ENCODE data around the gene EMILIN2. TPM values are rescaled to one million over a fixed set of nuclear protein-coding genes. Genes with fewer than 3 reads are reported as not detected.
A peak's percentile ranks its signal among the peaks of the same experiment; 100 is the strongest.

The EMILIN2 gene
- total and polyA plus RNA-seq, 2 of the 13 experiments (the other 11 are each of a cell fraction or from before 2014, with no cell fraction given) = 7.6 to 8.2 TPM

- TF ChIP-seq ZNF512 (CRISPR knock-in tag; IDR thresholded peaks at IDR 0.05) (no peak), SP5 (CRISPR knock-in tag; IDR thresholded peaks at IDR 0.05; ENCODE audit: borderline replicate concordance, low read depth) (peak; percentile 12; the same call in 1 of the 2 replicates), ZNF562 (CRISPR knock-in tag; IDR thresholded peaks at IDR 0.05; ENCODE audit: borderline replicate concordance) (no peak), STAG1 (CRISPR knock-in tag; IDR thresholded peaks at IDR 0.05) (peak; percentile 29; the same call in 1 of the 2 replicates), ZNF678 (CRISPR knock-in tag; IDR thresholded peaks at IDR 0.05) (0 out of 2 replicates have a peak, but pooled peaks have one; percentile 43), GATAD1 (CRISPR knock-in tag; IDR thresholded peaks at IDR 0.05) (peak; percentile 78), ZNF160 (CRISPR knock-in tag; IDR thresholded peaks at IDR 0.05) (peak; percentile 54; the same call in 1 of the 2 replicates), ZNF709 (CRISPR knock-in tag; IDR thresholded peaks at IDR 0.05) (0 out of 2 replicates have a peak, but pooled peaks have one; percentile 51), ZNF337 (CRISPR knock-in tag; IDR thresholded peaks at IDR 0.05; ENCODE audit: borderline replicate concordance, low read depth) (no peak), ZXDC (CRISPR knock-in tag; IDR thresholded peaks at IDR 0.05) (no peak), SRY (CRISPR knock-in tag; IDR thresholded peaks at IDR 0.05) (peak; percentile 46; the same call in 1 of the 2 replicates), POGZ (CRISPR knock-in tag; IDR thresholded peaks at IDR 0.05) (peak; percentile 37; the same call in 1 of the 2 replicates), TAF1 (CRISPR knock-in tag; IDR thresholded peaks at IDR 0.05) (peak; percentile 93), NFKB2 (CRISPR knock-in tag; IDR thresholded peaks at IDR 0.05; ENCODE audit: borderline replicate concordance) (0 out of 2 replicates have a peak, but pooled peaks have one; percentile 60), ZNF143 (CRISPR knock-in tag; IDR thresholded peaks at IDR 0.05) (no peak), ZBTB2 (CRISPR knock-in tag; IDR thresholded peaks at IDR 0.05; ENCODE audit: low read depth) (peak; percentile 45; the same call in 1 of the 2 replicates), GFI1 (CRISPR knock-in tag; IDR thresholded peaks at IDR 0.05; ENCODE audit: borderline replicate concordance) (peak; percentile 78), ZNF333 (CRISPR knock-in tag; IDR thresholded peaks at IDR 0.05; ENCODE audit: borderline replicate concordance) (no peak), PHF8 (CRISPR knock-in tag; IDR thresholded peaks at IDR 0.05) (peak; percentile 79), MED8 (CRISPR knock-in tag; IDR thresholded peaks at IDR 0.05; ENCODE audit: insufficient replicate concordance) (peak; percentile 29), ATF3 (CRISPR knock-in tag; IDR thresholded peaks at IDR 0.05) (no peak), SAP130 (CRISPR knock-in tag; IDR thresholded peaks at IDR 0.05; ENCODE audit: low read depth) (peak; percentile 72), SAFB2 (CRISPR knock-in tag; IDR thresholded peaks at IDR 0.05; ENCODE audit: borderline replicate concordance, low read depth) (no peak; the same call in 1 of the 2 replicates)
These were observed 59.3 kb downstream of the EMILIN2 start (continued) for GRCh38 chr18:2905854-2906703.

All from HepG2 (cell line).